ACC112 (cell line): Measurements from ENCODE around the gene NDUFB11.

ENCODE experiments used
- H2AFZ ChIP-seq: fragments of 200-600 bp; sonication (generic); one replicate; pipeline ENCODE4 v1.6.0; 2017; ENCODE audit warnings: antibody characterized with exemption, low read length; ENCODE audit not compliant: unreplicated experiment
- H3K27ac ChIP-seq: fragments of 200-600 bp; sonication (generic); 2 replicates; pipeline ENCODE4 v1.5.1; 2014; ENCODE audit warnings: low read depth, mild to moderate bottlenecking, antibody characterized with exemption, low read length, moderate library complexity
- H3K27me3 ChIP-seq: fragments of 200-600 bp; sonication (generic); 2 replicates; pipeline ENCODE4 v1.6.1; 2014; ENCODE audit warnings: mild to moderate bottlenecking, antibody characterized with exemption, low read length, moderate library complexity, mixed read lengths; ENCODE audit not compliant: insufficient read depth
- H3K36me3 ChIP-seq: fragments of 200-600 bp; sonication (generic); 2 replicates; pipeline ENCODE4 v1.6.1; 2016; ENCODE audit warnings: mild to moderate bottlenecking, antibody characterized with exemption, low read length, moderate library complexity, mixed read lengths; ENCODE audit not compliant: insufficient read depth
- H3K4me1 ChIP-seq: fragments of 200-600 bp; sonication (generic); one replicate; pipeline ENCODE4 v1.6.1; 2016; ENCODE audit warnings: low read length, mixed read lengths; ENCODE audit not compliant: insufficient read depth, unreplicated experiment, control insufficient read depth
- H3K4me3 ChIP-seq: fragments of 200-600 bp; sonication (generic); 2 replicates; pipeline ENCODE4 v1.5.1; 2014; ENCODE audit warnings: mild to moderate bottlenecking, low read depth, low read length
- H3K79me2 ChIP-seq: fragments of 200-600 bp; sonication (generic); one replicate; pipeline ENCODE4 v1.6.0; 2016; ENCODE audit warnings: low read length; ENCODE audit not compliant: control insufficient read depth, unreplicated experiment, insufficient read depth

Gene NDUFB11

GRCh38 chrX:47144626-47145394 is at the start of gene NDUFB11, which contains the start of gene RBM10:
Gene NDUFB11, minus strand, starts transcription at chrX:47144702. Its CDS starts 23 bp downstream, at chrX:47144679.
Gene RBM10, plus strand, starts transcription at chrX:47145221. Its CDS starts 2,261 bp downstream, at chrX:47147482.
- peak within 1 kb of the TSS; percentile 96 for H3K4me3 ChIP-seq
- peak within 1 kb of the TSS; percentile 75 for H2AFZ ChIP-seq
- peak within 1 kb of the TSS; percentile 97 for H3K27ac ChIP-seq
- peaks cover 3% of the 10 kb centered on the region for H3K4me1 ChIP-seq
- no peaks in the 10 kb centered on the region for H3K27me3 ChIP-seq
- H3K79me2 ChIP-seq: peaks cover 54% of the 10 kb centered on the region
- no peaks in the 10 kb centered on the region for H3K36me3 ChIP-seq

GRCh38 chrX:47193475-47194193 is 49.1 kb upstream of the NDUFB11 start, which contains the start of gene UBA1:
Gene UBA1, plus strand, starts transcription at chrX:47193829. Its CDS starts 4,974 bp downstream, at chrX:47198803.
- H3K27me3 ChIP-seq: no peaks in the 10 kb centered on the region
- peak within 1 kb of the TSS; percentile 89 for H3K4me3 ChIP-seq
- peak within 1 kb of the TSS; percentile 36 for H2AFZ ChIP-seq
- H3K79me2 ChIP-seq: peaks cover 60% of the 10 kb centered on the region
- peak within 1 kb of the TSS; percentile 89 for H3K27ac ChIP-seq
- no peaks in the 10 kb centered on the region; the same call in 1 of the 2 replicates for H3K36me3 ChIP-seq
- H3K4me1 ChIP-seq: peaks cover 29% of the 10 kb centered on the region

- Histone ChIP-seq H3K36me3 (no peaks in the 10 kb centered on the region), H3K27me3 (no peaks in the 10 kb centered on the region), H3K4me1 (peaks cover 19% of the 10 kb centered on the region), H3K79me2 (peaks cover 43% of the 10 kb centered on the region), H3K4me3 (peak overlapping the region; percentile 87), H3K27ac (no peak overlapping the region), H2AFZ (peak overlapping the region; percentile 25)
Observed at GRCh38 chrX:47191806-47192401, 47.4 kb upstream of the NDUFB11 start.

GRCh38 chrX:47191331-47191730 is 46.8 kb upstream of the NDUFB11 start:
- no peak overlapping the region for H3K27ac ChIP-seq
- peak overlapping the region; percentile 87 for H3K4me3 ChIP-seq
- H3K27me3 ChIP-seq: no peaks in the 10 kb centered on the region
- peak overlapping the region; percentile 22 for H2AFZ ChIP-seq
- peaks cover 13% of the 10 kb centered on the region for H3K4me1 ChIP-seq
- no peaks in the 10 kb centered on the region for H3K36me3 ChIP-seq
- H3K79me2 ChIP-seq: peaks cover 37% of the 10 kb centered on the region

- Histone ChIP-seq H3K36me3 (no peaks in the 10 kb centered on the region), H3K27ac (no peak overlapping the region), H3K27me3 (no peaks in the 10 kb centered on the region), H3K4me1 (peaks cover 7% of the 10 kb centered on the region), H3K79me2 (peaks cover 30% of the 10 kb centered on the region), H2AFZ (peak overlapping the region; percentile 22), H3K4me3 (peak overlapping the region; percentile 87)
Observed at GRCh38 chrX:47190445-47191269, 46.2 kb upstream of the NDUFB11 start.

GRCh38 chrX:47189906-47190305 is 45.4 kb upstream of the NDUFB11 start:
- Histone ChIP-seq H3K36me3 (no peaks in the 10 kb centered on the region), H3K27ac (no peak overlapping the region), H3K27me3 (no peaks in the 10 kb centered on the region), H3K4me3 (no peak overlapping the region), H3K4me1 (peaks cover 3% of the 10 kb centered on the region), H3K79me2 (peaks cover 23% of the 10 kb centered on the region), H2AFZ (no peak overlapping the region)

- H3K36me3 ChIP-seq: no peaks in the 10 kb centered on the region; the same call in 1 of the 2 replicates
- H3K4me1 ChIP-seq: no peaks in the 10 kb centered on the region
- H3K27me3 ChIP-seq: no peaks in the 10 kb centered on the region
- no peak overlapping the region for H3K4me3 ChIP-seq
- peaks cover 8% of the 10 kb centered on the region for H3K79me2 ChIP-seq
- H2AFZ ChIP-seq: no peak overlapping the region
- H3K27ac ChIP-seq: no peak overlapping the region
Observed at GRCh38 chrX:47187106-47187677, 42.7 kb upstream of the NDUFB11 start.

- Histone ChIP-seq H3K4me3 (no peak overlapping the region), H3K4me1 (no peaks in the 10 kb centered on the region), H3K36me3 (no peaks in the 10 kb centered on the region; the same call in 1 of the 2 replicates), H3K27ac (no peak overlapping the region), H3K27me3 (no peaks in the 10 kb centered on the region), H3K79me2 (no peaks in the 10 kb centered on the region), H2AFZ (no peak overlapping the region)
Observed at GRCh38 chrX:47186096-47186740, 41.7 kb upstream of the NDUFB11 start.

- Histone ChIP-seq H3K4me1 (no peaks in the 10 kb centered on the region), H3K4me3 (no peak overlapping the region), H3K27ac (no peak overlapping the region), H3K79me2 (no peaks in the 10 kb centered on the region), H3K36me3 (no peaks in the 10 kb centered on the region; the same call in 1 of the 2 replicates), H3K27me3 (no peaks in the 10 kb centered on the region), H2AFZ (no peak overlapping the region)
Observed at GRCh38 chrX:47185241-47185640, 40.7 kb upstream of the NDUFB11 start.
